IMR-90 (cell line): ENCODE results near the gene HCK.

Experiments used
- CEBPB ChIP-seq: IDR thresholded peaks from 2 replicates; pipeline ENCODE4 v1.6.1; 2012; ENCODE audit warnings: low read depth, low read length, improper control_type of control experiment
- MAFK ChIP-seq: IDR thresholded peaks from 2 replicates; pipeline ENCODE4 v1.6.1; 2012; ENCODE audit warnings: low read depth, low read length, improper control_type of control experiment
- MAZ ChIP-seq: IDR thresholded peaks from 2 replicates; pipeline ENCODE4 v1.6.1; 2012; ENCODE audit warnings: low read depth, mild to moderate bottlenecking, low read length, improper control_type of control experiment, moderate library complexity, borderline replicate concordance
- POLR2A ChIP-seq: IDR thresholded peaks from 2 replicates; pipeline ENCODE4 v1.6.1; 2012; ENCODE audit warnings: mild to moderate bottlenecking, low read depth, low read length
- RAD21 ChIP-seq: IDR thresholded peaks from 2 replicates; pipeline ENCODE4 v1.6.1; 2012; ENCODE audit warnings: low read length, improper control_type of control experiment
- TF ChIP-seq, protein P1 (sequence below): conservative IDR thresholded peaks from 2 replicates; pipeline ENCODE4 v1.5.1; 2012; ENCODE audit warnings: mild to moderate bottlenecking, low read depth, low read length, improper control_type of control experiment

DNA sequence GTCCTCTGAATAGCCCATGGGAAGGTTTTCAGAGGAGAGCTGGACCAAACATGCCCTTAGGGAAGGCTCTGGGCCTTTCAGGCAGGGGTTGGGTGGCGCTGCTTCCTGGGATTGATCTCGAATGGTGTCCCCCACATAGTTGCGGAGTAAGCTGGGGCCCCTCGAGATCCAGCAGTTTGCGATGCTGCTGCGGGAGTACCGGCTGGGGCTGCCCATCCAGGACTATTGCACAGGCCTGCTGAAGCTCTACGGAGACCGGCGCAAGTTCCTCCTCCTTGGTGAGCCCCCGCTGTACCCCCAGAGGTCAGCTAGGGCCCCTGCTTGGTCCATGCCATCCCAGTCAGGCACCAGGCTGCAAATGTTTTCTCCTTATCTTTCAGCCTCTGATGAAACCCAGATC is 22.5 kb upstream of the HCK start:
- no peak for TF ChIP-seq CEBPB
- TF ChIP-seq, protein P1, sequence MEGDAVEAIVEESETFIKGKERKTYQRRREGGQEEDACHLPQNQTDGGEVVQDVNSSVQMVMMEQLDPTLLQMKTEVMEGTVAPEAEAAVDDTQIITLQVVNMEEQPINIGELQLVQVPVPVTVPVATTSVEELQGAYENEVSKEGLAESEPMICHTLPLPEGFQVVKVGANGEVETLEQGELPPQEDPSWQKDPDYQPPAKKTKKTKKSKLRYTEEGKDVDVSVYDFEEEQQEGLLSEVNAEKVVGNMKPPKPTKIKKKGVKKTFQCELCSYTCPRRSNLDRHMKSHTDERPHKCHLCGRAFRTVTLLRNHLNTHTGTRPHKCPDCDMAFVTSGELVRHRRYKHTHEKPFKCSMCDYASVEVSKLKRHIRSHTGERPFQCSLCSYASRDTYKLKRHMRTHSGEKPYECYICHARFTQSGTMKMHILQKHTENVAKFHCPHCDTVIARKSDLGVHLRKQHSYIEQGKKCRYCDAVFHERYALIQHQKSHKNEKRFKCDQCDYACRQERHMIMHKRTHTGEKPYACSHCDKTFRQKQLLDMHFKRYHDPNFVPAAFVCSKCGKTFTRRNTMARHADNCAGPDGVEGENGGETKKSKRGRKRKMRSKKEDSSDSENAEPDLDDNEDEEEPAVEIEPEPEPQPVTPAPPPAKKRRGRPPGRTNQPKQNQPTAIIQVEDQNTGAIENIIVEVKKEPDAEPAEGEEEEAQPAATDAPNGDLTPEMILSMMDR, result no peak
- TF ChIP-seq POLR2A, result no peak
- TF ChIP-seq MAZ, result no peak
- TF ChIP-seq RAD21, result no peak
- no peak for TF ChIP-seq MAFK
